HT1080 (cell line): Measurements from ENCODE around the gene HDAC7. TPM values are rescaled to one million over a fixed set of nuclear protein-coding genes. Genes with fewer than 3 reads are reported as not detected.

Source experiments
- DNase-seq: peaks from one replicate; pipeline ENCODE4 v3.0.0-alpha.2; 2015; ENCODE audit warnings: low read depth
- total RNA-seq: library from RNA; depleted of rRNA; stranded (reverse); fragments of >200 nt; shearing (Covaris generic); gene quantifications from 2 replicates; pipeline ENCODE4 v1.2.3, GENCODE V29; 2014

The HDAC7 gene
- total RNA-seq, 1 experiment from 2014 or later: 40.0 TPM

DNA sequence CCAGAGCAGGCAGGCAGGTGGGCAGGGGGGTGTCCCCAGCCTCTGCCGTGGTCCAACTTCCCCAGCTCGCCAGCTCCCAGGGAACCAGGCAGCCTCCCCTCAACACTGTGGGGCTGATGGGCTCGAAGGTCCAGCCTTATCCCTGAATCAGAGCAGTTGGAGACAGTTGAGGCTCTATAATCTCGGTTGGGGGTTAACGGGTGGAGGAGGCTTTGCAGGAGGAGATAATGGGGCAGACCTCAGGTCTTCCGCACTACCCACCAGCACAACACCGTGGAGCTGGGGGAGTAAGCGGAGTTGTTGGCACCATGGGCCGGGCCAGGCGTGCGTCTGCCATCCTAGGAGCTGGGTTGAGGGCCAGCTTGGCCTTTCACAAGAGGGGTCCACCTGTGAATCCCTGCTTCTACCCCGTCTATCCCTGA is 13.9 kb upstream of the HDAC7 start:
- DNase-seq: no peak

- no peak for DNase-seq
Measured at GRCh38 chr12:47832263-47832933, 12.7 kb upstream of the HDAC7 start.

- no peak for DNase-seq
Measured at GRCh38 chr12:47829584-47829983, 9.9 kb upstream of the HDAC7 start.

DNA sequence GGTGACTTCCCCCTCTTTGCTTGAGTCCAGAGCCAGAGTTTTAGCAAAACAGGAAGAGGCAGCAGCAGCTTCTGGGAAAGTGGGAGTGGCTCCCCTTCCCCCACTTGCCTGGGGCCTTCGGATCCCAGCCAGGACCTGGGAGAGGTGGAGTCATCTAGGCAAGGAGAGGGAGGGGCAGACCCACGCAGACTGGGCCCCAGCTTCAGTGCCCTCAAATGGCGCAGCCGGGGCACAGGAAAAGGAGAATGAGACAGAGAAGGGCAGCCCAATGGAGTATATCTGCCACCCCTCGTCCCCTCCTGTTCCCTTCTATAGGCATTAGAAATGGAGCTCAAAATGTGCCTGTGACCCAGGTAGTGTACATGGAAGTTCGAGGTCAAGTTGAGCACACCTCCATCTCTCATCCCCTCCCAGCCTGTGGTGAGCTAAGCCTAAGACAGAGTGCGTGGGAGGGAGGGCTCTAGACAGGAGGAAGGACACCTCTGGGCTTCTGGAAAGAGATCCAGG is 9.3 kb upstream of the HDAC7 start:
- peak; percentile 70 for DNase-seq

DNA sequence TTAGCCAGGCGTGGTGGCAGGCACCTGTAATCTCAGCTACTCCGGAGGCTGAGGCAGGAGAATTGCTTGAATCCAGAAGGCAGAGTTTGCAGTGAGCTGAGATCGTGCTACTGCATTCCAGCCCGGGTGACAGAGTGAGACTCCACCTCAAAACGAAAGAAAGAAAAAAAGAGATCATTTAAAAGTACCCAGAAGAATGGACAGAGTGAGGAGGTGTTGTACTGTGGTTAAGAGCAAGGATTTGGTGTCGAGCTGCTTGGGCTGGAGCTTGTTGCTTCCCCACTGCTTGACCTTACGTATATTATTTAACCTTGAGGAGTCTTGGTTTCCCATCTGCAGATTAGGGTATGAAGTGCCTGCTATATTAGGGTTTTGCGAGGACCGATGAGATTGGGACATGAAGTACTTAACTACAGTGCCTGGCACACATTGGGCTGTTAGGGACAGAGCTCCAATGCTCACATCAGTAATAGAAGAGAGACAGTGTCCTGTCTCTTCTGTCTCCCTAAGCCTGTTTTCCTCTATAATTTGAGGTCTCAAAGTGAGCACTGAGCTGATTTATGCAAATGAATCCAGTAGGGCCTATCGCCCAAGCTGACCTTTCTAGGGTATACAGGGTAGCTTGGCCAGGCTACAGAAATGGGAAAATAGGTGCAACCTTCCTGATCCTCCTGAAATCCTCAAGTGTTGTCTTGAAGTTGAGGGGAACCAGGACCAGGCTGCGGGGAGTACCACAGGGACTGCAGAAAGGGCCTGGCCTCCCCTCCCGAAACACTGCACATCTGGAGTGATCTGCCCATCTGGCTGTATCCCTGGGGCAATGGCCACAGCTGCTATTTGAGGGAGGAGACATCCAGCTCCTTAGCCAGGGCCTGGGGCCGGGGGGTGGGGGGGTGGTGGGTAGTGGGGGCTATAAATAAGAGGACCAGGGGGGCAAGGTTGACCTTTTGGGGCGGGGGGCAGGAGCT is 8.6 kb upstream of the HDAC7 start:
- DNase-seq: no peak

- no peak for DNase-seq
Measured at GRCh38 chr12:47825173-47825639, 5.5 kb upstream of the HDAC7 start.

GRCh38 chr12:47824635-47825034 is 4.9 kb upstream of the HDAC7 start:
- DNase-seq: no peak

GRCh38 chr12:47824198-47824597 is 4.5 kb upstream of the HDAC7 start:
- no peak for DNase-seq

- DNase-seq: no peak
Measured at GRCh38 chr12:47823422-47824086, 3.9 kb upstream of the HDAC7 start.

GRCh38 chr12:47822863-47823262 is 3.2 kb upstream of the HDAC7 start:
- DNase-seq: no peak

- no peak for DNase-seq
Measured at GRCh38 chr12:47822401-47822800, 2.7 kb upstream of the HDAC7 start.

DNA sequence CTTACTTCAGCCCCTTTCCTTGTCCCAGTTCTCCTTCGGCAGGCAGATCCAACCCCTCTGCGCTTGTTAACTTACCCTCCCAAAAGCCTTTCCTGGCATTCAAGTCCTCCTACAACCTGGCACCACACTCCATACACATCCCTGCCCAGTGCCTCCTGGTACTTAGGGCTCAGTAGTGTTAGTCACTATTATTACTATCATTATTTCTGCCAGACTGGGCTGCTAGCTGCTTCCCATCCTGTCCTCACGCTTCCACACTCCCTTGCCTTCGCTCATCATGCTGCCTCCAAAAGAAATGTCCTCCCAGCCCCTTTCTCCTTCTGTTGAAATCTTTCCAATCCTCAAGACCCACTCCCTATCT is 1.6 kb upstream of the HDAC7 start:
- no peak for DNase-seq

DNA sequence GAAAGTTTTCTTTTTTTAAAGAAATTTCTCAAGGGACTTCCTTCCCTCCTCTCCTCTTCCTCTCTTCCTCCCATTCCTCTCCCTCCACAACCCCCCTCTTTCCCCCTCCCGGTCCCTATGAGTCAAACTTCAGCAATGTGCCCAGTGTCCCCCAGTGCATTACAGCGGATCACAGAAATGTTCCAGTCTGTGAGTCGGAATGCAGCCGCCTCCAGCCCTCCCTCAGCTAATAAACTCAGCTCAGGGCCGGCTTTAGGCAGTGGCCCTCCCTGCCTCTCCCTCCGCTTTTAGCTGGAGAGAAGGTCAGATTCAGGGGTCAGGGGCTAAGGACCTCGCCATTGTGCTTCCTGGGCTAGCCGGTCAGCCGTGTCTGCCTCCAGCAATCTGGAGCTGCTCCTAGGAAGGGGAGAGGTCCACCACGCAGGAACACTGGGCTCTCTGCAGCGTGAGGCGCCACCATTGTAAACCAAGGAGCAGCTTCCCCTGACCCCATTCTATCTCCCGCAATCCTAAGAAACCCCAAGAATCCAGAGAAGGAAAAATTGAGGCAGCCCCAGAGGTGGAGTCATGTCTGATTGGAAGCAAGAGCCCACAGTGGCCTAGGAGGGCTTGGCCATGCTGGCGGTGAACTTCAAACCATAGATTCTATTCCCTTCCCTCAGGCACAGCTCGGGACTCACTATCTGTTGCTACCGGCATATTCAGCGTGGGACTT is 1.1 kb upstream of the HDAC7 start:
- peak; percentile 92 for DNase-seq

DNA sequence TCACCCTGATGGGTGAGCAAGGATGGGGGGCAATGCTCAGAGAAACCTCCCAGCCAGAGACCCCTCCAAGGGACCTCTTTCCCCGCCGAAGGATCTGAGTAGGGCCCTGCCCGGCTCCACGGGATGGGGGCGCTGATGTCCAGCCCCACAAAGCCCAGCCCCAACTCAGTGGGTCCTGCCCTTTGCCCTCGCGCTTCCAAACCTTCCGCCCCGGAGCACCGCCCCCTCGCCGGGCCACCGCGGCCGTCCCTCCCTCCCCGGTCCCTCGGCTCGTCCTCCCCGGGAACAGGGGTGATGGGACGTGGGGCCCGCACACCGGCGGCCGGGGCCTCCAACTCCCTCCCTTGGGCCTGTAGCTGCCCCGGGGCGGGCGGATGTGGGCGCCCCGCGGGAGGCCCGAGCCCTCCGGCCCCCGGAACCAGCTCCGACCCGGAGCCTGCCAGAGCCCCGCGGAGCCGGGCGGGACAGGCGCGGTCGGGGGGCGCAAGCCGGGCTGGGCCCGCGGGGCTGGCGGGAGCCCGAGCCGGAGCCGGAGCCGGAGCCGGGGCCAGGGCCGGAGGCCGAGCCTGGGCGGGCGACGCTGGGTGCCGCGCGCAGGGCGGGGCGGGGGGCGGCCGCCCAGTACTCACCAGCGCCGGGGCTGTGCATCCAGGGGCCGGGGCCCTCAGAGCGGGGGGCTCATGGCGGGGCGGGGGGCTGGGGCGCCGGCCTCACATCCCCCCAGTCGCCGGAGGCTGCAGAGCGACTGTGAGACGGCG is 386 bp downstream of the HDAC7 start:
- no peak for DNase-seq

DNA sequence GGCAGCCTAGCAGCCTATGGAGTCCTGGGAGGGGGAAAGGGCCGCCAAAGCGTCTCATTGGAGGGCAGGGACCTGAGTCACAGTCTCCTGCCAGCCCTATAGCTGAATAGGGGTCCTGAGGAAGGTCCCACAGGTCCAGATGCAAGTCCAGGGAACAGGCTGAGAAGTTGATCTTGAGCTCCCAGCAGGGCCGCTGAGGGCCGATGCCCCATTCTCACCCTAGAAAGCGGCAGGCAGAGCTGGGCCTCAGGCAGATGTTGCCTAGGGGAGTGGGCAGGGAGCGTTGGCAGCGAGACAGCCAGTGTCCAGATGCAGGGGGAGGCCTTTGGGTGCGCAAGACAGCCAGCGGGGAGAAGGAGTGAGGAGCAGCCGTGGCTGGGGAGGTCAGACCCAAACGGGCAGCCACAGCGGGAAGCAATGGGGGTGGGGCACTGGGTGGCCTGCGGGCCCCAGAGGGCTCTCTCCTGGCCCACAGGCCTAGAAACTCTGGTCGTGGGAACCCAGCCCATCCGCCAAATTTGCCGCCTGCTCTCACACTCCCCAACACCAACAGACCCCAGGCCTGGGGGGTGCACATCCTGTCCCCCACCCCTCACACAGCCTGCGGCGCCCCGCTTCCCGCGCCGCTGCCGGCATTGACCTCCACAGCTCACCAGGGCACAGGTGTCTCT is 1.1 kb downstream of the HDAC7 start:
- peak; percentile 39 for DNase-seq

GRCh38 chr12:47818007-47818376 is 1.7 kb downstream of the HDAC7 start:
- DNase-seq: no peak

DNA sequence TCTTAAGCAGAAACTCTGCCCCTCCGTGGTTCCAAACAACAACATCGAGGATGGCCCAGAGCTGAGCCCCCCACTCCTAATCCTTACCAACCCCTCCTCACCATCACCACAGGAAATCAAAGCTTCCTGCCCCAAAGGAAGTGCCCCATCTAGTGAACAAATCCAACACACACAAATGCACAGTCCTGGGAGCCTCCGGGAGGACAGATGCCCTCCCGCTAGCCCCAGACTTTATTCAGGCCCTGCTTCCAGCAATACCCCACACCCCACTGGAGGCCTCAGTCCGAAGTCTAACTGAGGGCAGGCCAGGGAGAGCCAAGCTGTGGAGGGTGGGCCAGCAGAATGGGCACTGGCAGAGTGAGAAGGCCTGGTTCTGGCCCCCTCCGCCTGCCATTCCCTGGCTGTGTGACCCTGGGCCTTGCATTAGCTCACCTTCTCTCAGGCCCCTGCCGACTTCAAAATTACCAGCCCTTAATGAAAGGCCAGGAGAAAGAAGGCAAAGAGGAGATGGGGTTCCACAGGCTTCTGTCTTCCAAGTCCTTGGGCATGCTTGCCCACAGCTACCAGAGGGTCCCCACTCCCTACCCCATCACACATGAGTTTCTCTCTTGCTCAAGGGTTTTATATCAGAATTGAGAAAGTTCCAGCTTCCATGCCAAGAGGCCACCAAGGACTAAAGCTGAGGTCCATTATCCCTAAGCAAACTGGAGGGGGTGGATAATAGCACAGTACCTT is 2.3 kb downstream of the HDAC7 start:
- peak; percentile 48 for DNase-seq

DNA sequence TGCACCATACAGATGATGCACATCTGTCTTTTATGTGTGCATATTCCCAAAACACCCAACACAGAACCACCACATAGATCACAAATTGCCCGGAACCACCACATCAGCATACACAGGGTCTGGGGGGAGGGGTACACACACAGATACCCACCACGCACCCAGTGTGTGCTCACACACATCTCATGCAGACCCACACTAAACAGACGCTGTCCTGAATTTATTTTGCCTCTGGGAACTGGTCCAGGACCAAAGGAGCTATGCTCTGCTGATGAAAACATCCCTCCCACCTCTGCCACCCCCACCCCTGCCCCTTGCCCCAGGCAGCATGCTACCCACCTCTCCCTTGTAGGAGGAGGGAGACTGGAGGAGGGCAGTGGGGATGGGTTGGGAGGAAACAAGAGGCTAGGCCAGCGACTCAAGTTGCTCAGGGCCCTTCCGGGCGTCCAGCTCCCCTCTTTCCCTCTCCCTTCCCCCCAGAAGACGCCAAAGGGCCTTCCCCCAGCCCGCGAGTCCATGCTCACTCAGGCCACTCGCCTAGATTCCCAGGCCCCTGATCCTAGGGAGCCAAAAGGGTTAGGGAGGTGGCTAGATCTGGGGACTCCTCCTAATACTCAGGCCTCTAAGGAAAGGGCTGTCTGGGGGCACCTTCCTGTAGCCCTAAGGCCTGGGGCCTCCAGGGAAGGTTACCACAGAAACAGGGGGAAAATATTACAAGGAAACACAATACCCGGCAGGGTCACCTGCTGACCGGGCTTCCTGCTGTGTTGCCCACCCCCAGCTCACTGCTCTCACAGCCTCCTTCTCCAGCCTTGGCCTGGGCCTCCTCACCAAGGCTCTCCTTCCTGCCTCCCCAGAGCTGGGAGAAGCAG is 3.1 kb downstream of the HDAC7 start:
- no peak for DNase-seq
